Panc1 (cell line): Measurements from ENCODE around the gene DCUN1D2. TPM values are rescaled to one million over a fixed set of nuclear protein-coding genes. Genes with fewer than 3 reads are reported as not detected.

ENCODE experiments used
- ATAC-seq: fragments of 200-7000 bp; cut with Tn5 transposase; 2 replicates; pipeline ENCODE4 v1.9.1; 2020; ENCODE audit warnings: mild to moderate bottlenecking, moderate library complexity
- BruUV-seq: library from RNA; stranded (reverse); fragments of 400-500 nt; replicated peaks from 2 replicates; lab custom pipeline; 2021; lab: Mats Ljungman, UMichigan
- CTCF ChIA-PET: fragments of 300-600 bp; sonication (Branson Sonifier 250); formaldehyde crosslinking; loops from one replicate; lab custom pipeline; 2022; ENCODE audit warnings: antibody characterized with exemption; lab: Charles Lee
- POLR2A ChIA-PET: fragments of 300-600 bp; sonication (Branson Sonifier 250); formaldehyde crosslinking; loops from one replicate; lab custom pipeline; 2022; ENCODE audit warnings: antibody characterized with exemption; lab: Charles Lee
- DNase-seq: peaks from one replicate; pipeline ENCODE4 v3.0.0-alpha.2; 2010; ENCODE audit warnings: low read depth, low spot score
- H3K27ac ChIP-seq: 2 replicates; pipeline ENCODE4 v1.5.1; 2011; ENCODE audit warnings: mild to moderate bottlenecking, low read length, inconsistent platforms
- H3K27me3 ChIP-seq: fragments of 200-500 bp; sonication (Bioruptor generic); 2 replicates; pipeline ENCODE4 v1.6.0; 2014; ENCODE audit warnings: low read length, inconsistent platforms; ENCODE audit not compliant: control insufficient read depth, insufficient read depth
- H3K36me3 ChIP-seq: fragments of 200-500 bp; sonication (Bioruptor generic); 2 replicates; pipeline ENCODE4 v1.5.1; 2014; ENCODE audit warnings: inconsistent platforms, mild to moderate bottlenecking, low read length, moderate library complexity; ENCODE audit not compliant: control insufficient read depth, insufficient read depth
- H3K4me1 ChIP-seq: 2 replicates; pipeline ENCODE4 v1.5.1; 2011; ENCODE audit warnings: inconsistent platforms, mild to moderate bottlenecking, low read length, moderate library complexity; ENCODE audit not compliant: control insufficient read depth, insufficient read depth
- H3K4me3 ChIP-seq, 2 experiments: 2 replicates each; pipeline ENCODE4 v1.5.1; 2011 to 2012; ENCODE audit warnings: low read depth in 2 of 2, low read length in 2 of 2, mild to moderate bottlenecking in 2 of 2, inconsistent platforms in 1 of 2, moderate library complexity in 1 of 2
- H3K9me3 ChIP-seq: fragments of 200-500 bp; sonication (Bioruptor generic); 2 replicates; pipeline ENCODE4 v1.5.1; 2014; ENCODE audit warnings: low read depth, mild to moderate bottlenecking, inconsistent platforms, low read length, moderate library complexity; ENCODE audit not compliant: control insufficient read depth, insufficient read depth
- CTCF ChIP-seq: fragments of 450-650 bp; IDR thresholded peaks from 2 replicates; pipeline ENCODE4 v1.5.1; 2017; ENCODE audit warnings: mild to moderate bottlenecking
- POLR2AphosphoS5 ChIP-seq: IDR thresholded peaks from 2 replicates; pipeline ENCODE4 v1.6.1; 2012; ENCODE audit warnings: mild to moderate bottlenecking, low read depth, low read length, moderate library complexity
- REST ChIP-seq, 2 experiments: IDR thresholded peaks; 2 replicates each; pipeline ENCODE4 v1.6.1; 2011 to 2012; ENCODE audit warnings: low read depth in 2 of 2, control low read depth in 1 of 2, low read length in 1 of 2, mild to moderate bottlenecking in 1 of 2, moderate library complexity in 1 of 2; ENCODE audit not compliant: insufficient read depth in 1 of 2
- SIN3A ChIP-seq: IDR thresholded peaks from 2 replicates; pipeline ENCODE4 v1.6.1; 2012; ENCODE audit warnings: low read depth, mild to moderate bottlenecking, low read length, moderate library complexity, borderline replicate concordance; ENCODE audit not compliant: insufficient read depth
- TCF7L2 ChIP-seq: IDR thresholded peaks from 2 replicates; pipeline ENCODE4 v1.6.1; 2011; ENCODE audit warnings: mild to moderate bottlenecking, low read depth, low read length, inconsistent platforms
- in situ Hi-C: cut with HindIII; loops from 2 replicates; pipeline ENCODE4 v1.10.0; 2016; ENCODE audit warnings: low sequenced_read_pairs, low pct_unique_long_range_greater_than_20kb
- intact Hi-C: fragments of 100-400 bp; cut with micrococcal nuclease; formaldehyde crosslinking; loops from one replicate; pipeline ENCODE4 v1.10.0; 2022; ENCODE audit not compliant: unreplicated experiment
- total RNA-seq: library from RNA; stranded (reverse); gene quantifications from one replicate; pipeline ENCODE4 v1.2.1, GENCODE V29; 2021; ENCODE audit not compliant: unreplicated experiment

Gene DCUN1D2
- total RNA-seq, 1 experiment from 2014 or later, result 22.8 TPM

DNA sequence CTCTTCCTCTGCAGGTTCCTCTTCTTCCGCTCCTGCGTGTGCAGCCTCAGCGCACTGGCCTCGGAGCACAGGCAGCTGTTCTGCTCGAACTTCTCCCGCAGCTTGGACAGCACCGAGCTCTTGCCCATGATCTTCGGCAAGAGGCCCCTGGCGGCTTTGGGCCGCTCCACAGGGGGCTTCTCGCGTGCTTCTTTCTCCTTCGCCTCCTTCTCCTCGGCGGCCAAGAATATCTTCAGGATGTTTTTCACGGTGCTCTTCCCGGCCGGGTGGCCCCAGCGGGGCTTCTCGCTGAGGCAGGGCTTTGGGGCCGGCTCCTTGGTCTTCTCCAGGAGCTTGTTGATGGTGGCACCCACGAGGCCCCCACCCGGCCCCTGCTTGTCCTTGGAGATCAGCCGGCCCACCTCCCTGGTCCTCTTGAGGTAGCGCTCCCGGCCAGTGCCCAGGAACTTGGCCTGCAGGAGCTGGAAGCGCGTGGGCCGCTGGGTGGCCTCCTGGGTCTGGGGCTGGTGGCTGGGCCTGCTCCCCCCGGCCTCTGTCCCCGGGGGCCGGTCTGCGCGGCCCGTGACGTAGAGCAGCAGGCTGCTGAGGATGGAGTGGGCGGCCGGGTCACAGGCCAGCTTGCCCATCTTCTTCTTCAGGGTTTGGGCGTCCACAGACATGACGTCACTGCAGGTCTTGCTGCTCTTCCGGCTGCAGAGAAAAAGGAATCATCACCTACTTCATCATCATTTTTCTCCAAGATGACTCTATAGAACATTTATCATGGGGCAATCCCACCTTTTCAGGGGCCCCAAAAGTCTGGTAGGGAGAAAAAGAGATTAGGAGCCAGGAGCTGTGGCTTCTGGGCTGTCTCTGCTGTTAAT lies 82.7 kb downstream of the DCUN1D2 start:
- Histone ChIP-seq H3K27me3 (no peaks in the 10 kb centered on the region), H3K27ac (no peak overlapping the region), H3K4me3 (no peak overlapping the region), H3K36me3 (no peaks in the 10 kb centered on the region), H3K9me3 (no peaks in the 10 kb centered on the region), H3K4me1 (peaks cover 8% of the 10 kb centered on the region)
- TF ChIP-seq TCF7L2 (no peak), SIN3A (no peak), CTCF (no peak), REST (IDR thresholded peaks at IDR 0.05; ENCODE audit: insufficient read depth in 1 of 2, low read depth in 2 of 2, low read length in 1 of 2) (no peak), POLR2AphosphoS5 (no peak)
- CTCF ChIA-PET, result interaction anchor here (0.6 kb wide), 1 partner anchor 28 kb away, joined by 5 read pairs; no protein-coding TSS in a partner anchor
- DNase-seq (no peak), ATAC-seq (no peak)
- in situ Hi-C loops, result no loop called here
- intact Hi-C loops, result no loop called here
- no TSS peak for BruUV-seq
- POLR2A ChIA-PET, result interaction anchor here (0.6 kb wide), 1 partner anchor 43 kb away, joined by 3 read pairs; no protein-coding TSS in a partner anchor

DNA sequence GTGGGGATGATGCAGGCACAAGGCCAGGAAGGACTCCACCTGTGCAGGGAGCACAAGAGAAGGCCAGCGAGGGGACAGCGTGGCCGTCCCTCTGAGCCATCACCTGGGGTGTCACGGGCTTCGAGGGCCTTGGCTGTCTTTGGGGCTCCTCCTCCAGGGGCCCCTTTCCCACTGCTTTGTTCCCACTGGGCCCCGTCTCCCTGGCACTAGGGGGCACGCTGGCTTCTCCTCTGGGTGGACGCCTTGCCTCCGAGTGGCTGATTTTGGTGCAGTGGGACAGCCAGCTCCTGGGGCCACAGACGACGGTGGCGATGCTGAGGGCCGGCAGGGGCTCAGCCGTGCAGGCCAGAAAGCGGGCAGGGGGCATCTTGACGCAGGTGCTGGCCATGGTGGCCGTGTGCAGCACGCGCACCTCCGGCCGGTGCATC lies 83.4 kb downstream of the DCUN1D2 start:
- POLR2A ChIA-PET, result interaction anchor here (0.6 kb wide), 1 partner anchor 43 kb away, joined by 3 read pairs; no protein-coding TSS in a partner anchor
- in situ Hi-C loops (no loop called here), intact Hi-C loops (no loop called here)
- Histone ChIP-seq H3K9me3 (no peaks in the 10 kb centered on the region), H3K27me3 (no peaks in the 10 kb centered on the region), H3K27ac (no peak overlapping the region), H3K4me3 (no peak overlapping the region), H3K4me1 (peaks cover 8% of the 10 kb centered on the region), H3K36me3 (no peaks in the 10 kb centered on the region)
- TF ChIP-seq CTCF, result no peak
- TF ChIP-seq TCF7L2, result no peak
- no peak for TF ChIP-seq POLR2AphosphoS5
- TF ChIP-seq REST (IDR thresholded peaks at IDR 0.05; ENCODE audit: insufficient read depth in 1 of 2, low read depth in 2 of 2, low read length in 1 of 2), result no peak
- no peak for TF ChIP-seq SIN3A
- DNase-seq (no peak), ATAC-seq (no peak)
- no TSS peak for BruUV-seq
- CTCF ChIA-PET, result no interaction called here
